NCI-H446 treated with DMSO at 0.1 percent for 48 hours (cell line): ENCODE results near the gene COMMD4.
A peak's percentile ranks its signal among the peaks of the same experiment; 100 is the strongest.

Source experiments
- DNase-seq: peaks from one replicate; lab custom pipeline; 2025; lab: John Stamatoyannopoulos, UW

Gene COMMD4

DNA sequence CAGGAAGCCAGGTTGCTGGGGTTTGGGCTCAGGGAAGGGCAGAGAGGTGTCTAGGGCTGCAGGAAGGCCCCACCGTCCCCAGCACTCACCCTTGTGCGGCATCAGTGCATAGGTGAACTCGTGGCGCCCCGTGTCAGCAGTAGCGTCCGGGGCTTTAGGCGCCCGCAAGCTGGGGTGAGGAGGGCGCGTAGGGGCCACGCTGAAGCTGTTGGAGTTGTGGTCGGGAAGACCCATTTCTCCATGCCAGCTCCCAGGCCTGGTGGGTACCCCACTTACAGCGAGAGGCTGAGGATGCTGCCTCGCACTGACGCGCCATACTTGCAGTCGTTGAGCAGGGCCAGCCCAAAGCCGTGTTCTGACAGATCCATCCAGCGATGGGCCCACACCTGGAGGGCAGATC is 20.7 kb downstream of the COMMD4 start:
- DNase-seq: no peak

DNA sequence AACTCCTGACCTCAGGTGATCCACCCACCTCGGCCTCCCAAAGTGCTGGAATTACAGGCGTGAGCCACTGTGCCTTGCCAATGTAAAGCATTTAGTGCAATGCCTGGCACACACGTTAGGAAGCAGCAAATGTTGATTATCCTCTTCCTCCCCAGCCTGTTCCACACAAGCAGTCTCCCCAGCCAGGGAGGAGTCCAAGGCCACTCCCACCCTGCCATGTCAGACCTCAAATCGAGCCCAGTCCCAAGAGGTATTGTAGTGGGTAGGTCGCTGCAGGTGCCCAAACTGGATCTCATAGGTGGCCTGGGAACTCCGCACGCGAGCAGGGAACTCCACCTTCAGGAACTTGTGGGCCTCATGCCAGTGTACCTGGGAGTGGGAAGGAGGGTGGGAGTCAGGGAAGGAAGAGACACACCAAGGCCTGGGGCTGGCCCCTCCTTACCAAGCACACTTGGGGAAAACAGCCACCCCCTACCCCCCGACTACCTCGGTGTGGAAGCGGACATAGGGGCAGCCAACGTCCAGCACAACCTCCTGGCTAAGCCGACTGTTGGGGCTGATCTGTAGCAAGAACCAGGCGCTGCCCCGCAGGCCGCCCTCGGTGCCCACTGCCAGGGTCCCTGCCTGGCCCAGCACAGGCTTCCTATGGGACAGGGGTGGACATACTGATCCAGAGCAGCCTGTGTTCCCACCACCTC is 22.3 kb downstream of the COMMD4 start:
- DNase-seq: no peak

GRCh38 chr15:75358771-75359536 is 23.1 kb downstream of the COMMD4 start:
- DNase-seq: no peak

DNA sequence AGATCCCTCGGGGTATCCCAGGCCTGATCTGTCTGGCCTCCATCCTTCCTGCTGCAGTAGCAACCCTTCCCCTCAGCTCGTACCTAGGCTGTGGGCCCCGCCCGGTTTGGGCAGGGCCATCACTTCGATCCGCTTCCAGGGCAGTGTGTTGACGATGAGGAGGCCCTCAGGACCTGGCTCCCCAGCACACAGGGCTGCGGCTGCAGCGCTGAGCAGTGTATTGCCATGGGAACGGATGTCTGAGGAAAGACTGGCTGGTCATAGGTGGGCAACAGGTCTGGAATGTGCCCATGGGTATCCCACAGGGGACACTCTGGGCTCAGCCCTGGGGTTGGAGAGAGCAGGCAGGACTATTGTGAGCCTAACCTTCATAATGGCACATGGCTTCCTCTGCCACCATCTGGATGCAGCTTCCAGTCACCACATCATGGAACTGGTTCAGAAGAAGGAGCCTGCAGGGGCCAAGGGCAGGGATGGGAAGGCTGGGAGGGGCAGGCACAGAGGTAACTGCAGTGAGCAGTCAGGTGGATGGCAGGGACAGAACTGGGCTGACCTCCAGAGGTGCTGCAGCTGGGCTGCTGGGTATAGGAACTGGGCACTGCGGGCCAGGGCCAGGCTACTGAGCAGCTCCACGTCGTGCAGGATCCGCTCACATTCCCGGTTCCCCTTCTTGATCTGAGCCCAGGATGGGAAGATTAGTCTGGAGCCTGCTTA is 23.8 kb downstream of the COMMD4 start:
- DNase-seq: no peak

- DNase-seq: no peak
Measured at GRCh38 chr15:75360391-75360790, 24.5 kb downstream of the COMMD4 start.

DNA sequence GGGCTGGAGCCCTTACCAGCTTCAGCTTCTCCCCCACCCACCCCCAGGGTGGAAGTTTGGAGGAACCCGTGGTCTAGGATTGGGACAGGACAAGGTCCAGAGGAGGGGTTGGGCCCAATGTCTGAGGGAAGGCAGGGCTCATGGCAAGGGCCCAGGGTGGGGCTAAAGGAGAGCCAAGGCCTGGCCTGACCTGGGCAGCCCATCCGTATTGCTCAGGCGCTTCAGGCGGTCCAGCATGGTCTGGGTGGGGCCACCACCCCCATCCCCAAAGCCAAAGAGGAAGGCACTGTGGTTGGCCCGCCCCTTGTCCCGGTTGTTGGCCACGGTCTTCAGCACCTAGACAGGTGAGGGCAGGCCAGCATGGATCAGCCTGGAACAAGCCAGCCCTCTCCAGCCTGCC is 25.0 kb downstream of the COMMD4 start:
- no peak for DNase-seq

GRCh38 chr15:75361361-75361988 is 25.6 kb downstream of the COMMD4 start:
- DNase-seq: no peak

GRCh38 chr15:75361989-75362641 is 26.3 kb downstream of the COMMD4 start:
- no peak for DNase-seq

- DNase-seq: no peak
Measured at GRCh38 chr15:75362642-75363249, 26.9 kb downstream of the COMMD4 start.

DNA sequence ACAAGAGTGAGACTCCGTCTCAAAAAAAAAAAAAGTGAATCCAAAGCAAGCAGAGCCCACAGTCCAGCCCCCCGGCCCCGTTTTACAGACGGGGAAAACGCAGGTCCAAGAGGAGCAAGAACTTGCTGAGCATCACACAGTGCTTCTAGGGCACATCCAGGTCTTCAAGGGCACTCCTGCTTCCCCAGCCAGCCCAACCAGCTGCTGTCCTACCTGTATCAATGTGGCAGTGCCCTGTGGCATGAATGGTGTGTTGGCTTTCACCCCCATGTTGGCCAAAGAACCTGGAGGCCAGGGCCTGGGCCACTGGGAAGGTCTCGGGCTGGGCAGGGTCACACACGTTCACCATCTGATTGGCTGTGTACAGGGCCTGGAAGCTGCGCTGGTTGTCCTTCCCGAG is 27.9 kb downstream of the COMMD4 start:
- DNase-seq: no peak

DNA sequence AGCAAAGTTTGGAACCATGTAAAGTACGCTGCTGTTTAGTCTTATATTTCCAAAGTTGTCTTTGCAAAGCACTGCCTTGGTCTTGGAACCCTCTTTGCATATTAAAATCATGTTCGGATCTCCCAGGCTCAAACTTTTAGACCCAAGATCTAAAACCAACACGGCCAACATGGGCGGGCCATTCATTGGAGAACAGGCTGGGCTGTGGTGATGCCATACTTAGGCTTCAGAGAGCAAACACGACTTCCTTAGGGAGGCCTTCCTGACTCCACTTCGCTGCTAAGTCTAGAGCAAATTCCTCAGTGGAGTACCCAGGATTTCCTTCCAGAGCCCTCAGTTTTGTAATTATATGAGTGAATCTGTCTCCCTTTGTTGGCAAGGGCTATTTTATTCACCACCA is 29.0 kb downstream of the COMMD4 start:
- no peak for DNase-seq

DNA sequence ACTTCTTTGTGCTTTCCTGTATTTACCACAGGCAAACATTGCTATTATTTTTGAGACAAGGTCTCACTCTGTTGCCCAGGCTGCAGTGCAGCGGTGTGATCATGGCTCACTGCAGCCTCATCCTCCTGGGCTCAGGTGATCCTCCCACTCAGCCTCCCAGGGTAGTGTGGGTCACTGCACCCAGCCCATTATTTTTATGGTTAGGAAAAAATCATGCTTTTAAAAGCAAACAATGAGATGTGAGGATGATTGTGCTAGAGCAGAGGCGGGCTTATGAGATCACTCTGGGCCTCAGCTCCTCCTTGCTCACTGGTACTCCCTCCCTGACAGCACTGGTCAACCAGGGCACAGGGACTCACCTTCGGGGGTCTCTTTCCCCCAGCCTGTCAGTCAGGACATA is 30.3 kb downstream of the COMMD4 start:
- no peak for DNase-seq

DNA sequence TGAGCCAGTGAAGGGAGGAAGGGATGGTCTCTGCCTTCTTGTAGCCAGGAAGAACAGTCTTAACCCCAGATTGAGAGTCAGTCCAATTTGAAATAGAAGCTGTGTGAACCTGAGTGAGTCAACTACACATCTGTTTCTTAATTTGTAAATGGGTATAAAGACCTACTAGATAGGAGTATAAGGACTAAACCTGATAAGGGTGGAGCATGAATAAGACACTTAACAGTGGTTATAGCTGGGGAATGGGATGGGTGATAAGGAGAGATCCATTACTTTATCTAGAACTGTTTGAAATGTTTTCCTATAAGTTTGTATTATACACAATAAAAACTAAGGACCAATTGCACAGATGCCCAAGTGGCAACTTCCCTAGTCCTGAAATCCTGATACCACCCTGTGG is 31.1 kb downstream of the COMMD4 start:
- DNase-seq: no peak

- DNase-seq: no peak
Measured at GRCh38 chr15:75367406-75367912, 31.6 kb downstream of the COMMD4 start.

GRCh38 chr15:75367913-75368688 is 32.2 kb downstream of the COMMD4 start, which contains the start of gene MAN2C1:
Gene MAN2C1, minus strand, starts transcription at chr15:75368607. Its CDS starts 24 bp downstream, at chr15:75368583.
- DNase-seq: peak; percentile 73

DNA sequence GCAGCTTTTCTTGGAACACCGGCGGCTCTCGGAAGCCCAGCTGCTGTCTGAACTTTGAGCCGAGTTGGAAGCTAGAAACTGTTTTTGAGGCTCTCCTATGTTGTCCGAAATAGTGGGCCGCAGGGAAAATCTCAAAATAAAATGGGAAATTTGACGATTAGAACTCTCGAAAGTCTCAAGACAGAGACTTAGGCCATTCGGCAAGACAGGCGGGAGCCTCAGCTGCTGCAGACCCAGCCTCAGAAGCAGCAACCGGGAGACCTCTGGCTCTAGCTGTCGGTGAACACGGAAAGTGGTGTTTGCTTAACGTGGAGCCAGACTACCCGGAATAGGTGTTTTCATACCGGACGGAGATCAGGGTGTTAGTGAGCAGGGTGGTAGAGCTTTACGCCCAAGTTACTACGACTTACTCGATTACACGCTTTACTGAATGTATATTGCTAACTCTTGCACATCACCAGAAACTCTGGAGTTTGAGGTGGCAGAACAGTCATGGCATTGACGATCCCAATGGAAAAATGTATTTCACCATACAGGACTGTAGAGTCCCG is 32.9 kb downstream of the COMMD4 start:
- DNase-seq: peak; percentile 8

GRCh38 chr15:75369897-75370581 is 34.2 kb downstream of the COMMD4 start:
- no peak for DNase-seq

DNA sequence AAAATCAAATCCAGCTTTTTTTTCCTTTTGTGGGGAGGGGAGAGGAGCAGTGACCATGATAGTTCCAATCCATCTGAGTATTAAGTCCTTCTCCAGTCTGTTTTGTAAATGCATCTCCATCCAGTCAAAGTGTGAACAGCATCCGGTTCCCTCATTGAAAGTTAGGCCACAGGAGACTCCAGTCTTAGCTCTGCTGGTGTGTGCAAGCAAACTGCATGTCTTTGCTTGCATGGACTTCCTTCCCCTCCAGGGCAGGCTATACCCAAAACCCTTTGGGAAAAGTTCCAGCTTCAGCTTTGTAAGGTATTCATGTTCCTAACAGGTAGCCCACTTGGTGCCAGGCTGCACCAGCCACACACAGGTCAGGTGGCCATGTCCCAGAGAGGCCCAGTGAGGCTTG is 35.6 kb downstream of the COMMD4 start:
- DNase-seq: no peak

GRCh38 chr15:75371901-75372688 is 36.2 kb downstream of the COMMD4 start:
- DNase-seq: no peak
